Tibial artery (tissue), 4 donors: Measurements from ENCODE around the gene ERC2.

Experiments
- DNase-seq, 2 donors: peaks; one replicate each; pipeline ENCODE4 v3.0.0-alpha.2; 2019
- H3K27ac ChIP-seq, 2 donors: fragments of 200-600 bp; sonication (generic) in 1 of 2; 1 replicate in 1 of 2; 2 replicates in 1 of 2; pipeline ENCODE4 v1.5.1; 2018 to 2019; ENCODE audit warnings: mild to moderate bottlenecking in 1 of 2
- H3K27me3 ChIP-seq, 2 donors: fragments of 200-600 bp; sonication (generic) in 1 of 2; one replicate each; pipeline versions ENCODE4 v1.5.1 to v1.6.0; 2016 to 2019
- H3K36me3 ChIP-seq, 3 donors: fragments of 200-600 bp; sonication (generic) in 2 of 3; one replicate each; pipeline ENCODE4 v1.5.1; 2016 to 2019; ENCODE audit warnings: mild to moderate bottlenecking in 2 of 3
- H3K4me1 ChIP-seq, 4 donors: fragments of 200-600 bp; sonication (generic) in 2 of 4; 1 replicate in 3 of 4; 2 replicates in 1 of 4; pipeline ENCODE4 v1.5.1; 2016 to 2019
- H3K4me3 ChIP-seq, 2 donors: fragments of 200-600 bp; sonication (generic) in 1 of 2; 1 replicate in 1 of 2; 2 replicates in 1 of 2; pipeline ENCODE4 v1.5.1; 2018 to 2019; ENCODE audit warnings: mild to moderate bottlenecking in 2 of 2
- H3K9me3 ChIP-seq, 3 donors: fragments of 200-600 bp; sonication (generic) in 1 of 3; one replicate each; pipeline ENCODE4 v1.5.1; 2016 to 2019
- intact Hi-C: fragments of 100-400 bp; cut with DNase I; formaldehyde crosslinking; loops from one replicate; pipeline ENCODE4 v1.15.0; 2023; ENCODE audit warnings: low total_unique reads
- TF ChIP-seq, protein P1 (sequence below), 2 experiments: fragments of 200-600 bp in 1 of 2; fragments of 450-650 bp in 1 of 2; IDR thresholded peaks; one replicate each; pipeline ENCODE4 v1.5.1; 2017 to 2019; ENCODE audit warnings: antibody characterized with exemption in 2 of 2, mild to moderate bottlenecking in 1 of 2, moderate library complexity in 1 of 2

Gene ERC2

DNA sequence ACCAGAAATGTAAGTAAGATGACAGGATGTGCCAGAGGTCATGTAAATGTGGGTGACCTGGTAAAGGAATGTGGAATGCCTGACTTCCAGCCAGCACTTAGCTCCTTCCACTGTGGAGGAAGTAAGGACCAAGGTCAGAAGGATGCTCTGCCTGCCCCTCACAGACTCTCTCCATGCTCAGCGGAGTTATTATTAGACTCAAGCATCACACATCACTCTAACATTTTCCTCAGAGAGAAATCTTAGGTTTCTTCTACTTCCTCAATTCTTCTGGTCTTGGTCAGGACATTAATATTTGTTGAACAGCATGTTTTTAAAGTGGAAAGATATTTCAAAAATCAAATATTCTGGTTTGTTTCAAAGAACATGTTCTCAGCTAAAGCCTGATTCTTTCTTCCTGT is 749.7 kb downstream of the ERC2 start:
- Histone ChIP-seq H3K4me1 (no peaks in the 10 kb centered on the region), H3K27ac (no peak overlapping the region), H3K36me3 (no peaks in the 10 kb centered on the region), H3K27me3 (peaks cover 0 to 21% of the 10 kb centered on the region in 2 donors), H3K9me3 (no peaks in the 10 kb centered on the region), H3K4me3 (no peak overlapping the region)
- intact Hi-C loops = no loop called here
- TF ChIP-seq, protein P1, sequence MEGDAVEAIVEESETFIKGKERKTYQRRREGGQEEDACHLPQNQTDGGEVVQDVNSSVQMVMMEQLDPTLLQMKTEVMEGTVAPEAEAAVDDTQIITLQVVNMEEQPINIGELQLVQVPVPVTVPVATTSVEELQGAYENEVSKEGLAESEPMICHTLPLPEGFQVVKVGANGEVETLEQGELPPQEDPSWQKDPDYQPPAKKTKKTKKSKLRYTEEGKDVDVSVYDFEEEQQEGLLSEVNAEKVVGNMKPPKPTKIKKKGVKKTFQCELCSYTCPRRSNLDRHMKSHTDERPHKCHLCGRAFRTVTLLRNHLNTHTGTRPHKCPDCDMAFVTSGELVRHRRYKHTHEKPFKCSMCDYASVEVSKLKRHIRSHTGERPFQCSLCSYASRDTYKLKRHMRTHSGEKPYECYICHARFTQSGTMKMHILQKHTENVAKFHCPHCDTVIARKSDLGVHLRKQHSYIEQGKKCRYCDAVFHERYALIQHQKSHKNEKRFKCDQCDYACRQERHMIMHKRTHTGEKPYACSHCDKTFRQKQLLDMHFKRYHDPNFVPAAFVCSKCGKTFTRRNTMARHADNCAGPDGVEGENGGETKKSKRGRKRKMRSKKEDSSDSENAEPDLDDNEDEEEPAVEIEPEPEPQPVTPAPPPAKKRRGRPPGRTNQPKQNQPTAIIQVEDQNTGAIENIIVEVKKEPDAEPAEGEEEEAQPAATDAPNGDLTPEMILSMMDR (IDR thresholded peaks at IDR 0.05) = no peak
- no peak for DNase-seq

DNA sequence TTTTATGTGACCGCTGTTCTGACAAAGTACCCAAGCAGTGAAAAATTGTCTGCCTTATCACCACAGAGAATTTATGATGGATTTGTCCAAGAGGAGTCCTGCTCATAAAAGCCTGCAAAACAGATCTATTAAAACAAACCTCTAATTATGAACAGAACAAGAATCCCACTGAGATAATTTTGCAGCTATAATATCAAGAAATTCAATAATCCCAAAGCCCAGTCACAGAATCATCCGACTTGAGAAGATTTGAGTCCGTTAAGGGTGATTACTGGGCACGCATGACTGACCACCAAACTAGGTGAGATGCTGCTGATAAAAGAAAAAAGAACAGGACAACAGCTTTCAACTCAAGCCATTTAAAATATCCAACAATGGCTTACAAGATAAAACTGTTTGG is 750.2 kb downstream of the ERC2 start:
- Histone ChIP-seq H3K27ac (no peak overlapping the region), H3K9me3 (no peaks in the 10 kb centered on the region), H3K4me3 (no peak overlapping the region), H3K4me1 (no peaks in the 10 kb centered on the region), H3K36me3 (no peaks in the 10 kb centered on the region), H3K27me3 (peaks cover 0 to 21% of the 10 kb centered on the region in 2 donors)
- no peak for DNase-seq
- intact Hi-C loops = no loop called here
- TF ChIP-seq, protein P1 (IDR thresholded peaks at IDR 0.05) = no peak

DNA sequence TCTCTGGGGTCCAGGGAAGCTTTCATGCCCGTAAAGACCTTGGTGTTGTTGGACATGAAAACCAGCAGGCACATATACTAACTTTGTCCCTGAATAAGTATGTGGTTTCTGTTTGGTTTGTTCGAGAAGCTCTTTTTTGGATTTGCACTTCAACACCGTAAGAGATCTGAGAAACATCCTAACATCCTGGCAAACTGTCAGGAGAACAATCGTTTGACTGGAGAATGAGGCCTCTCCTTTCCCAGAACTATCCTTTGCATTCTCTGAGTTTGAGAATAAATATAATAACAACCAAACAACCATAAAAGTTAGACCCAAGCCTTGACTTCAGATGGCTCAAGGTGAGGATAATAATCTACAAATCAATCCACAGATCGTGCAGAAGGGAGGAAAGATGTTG is 750.8 kb downstream of the ERC2 start:
- H3K27me3 ChIP-seq = peaks cover 0 to 19% of the 10 kb centered on the region in 2 donors
- TF ChIP-seq, protein P1 (IDR thresholded peaks at IDR 0.05) = no peak
- intact Hi-C loops = no loop called here
- no peaks in the 10 kb centered on the region for H3K9me3 ChIP-seq
- H3K36me3 ChIP-seq = no peaks in the 10 kb centered on the region
- DNase-seq = no peak
- no peaks in the 10 kb centered on the region for H3K4me1 ChIP-seq
- H3K27ac ChIP-seq = no peak overlapping the region
- no peak overlapping the region for H3K4me3 ChIP-seq

DNA sequence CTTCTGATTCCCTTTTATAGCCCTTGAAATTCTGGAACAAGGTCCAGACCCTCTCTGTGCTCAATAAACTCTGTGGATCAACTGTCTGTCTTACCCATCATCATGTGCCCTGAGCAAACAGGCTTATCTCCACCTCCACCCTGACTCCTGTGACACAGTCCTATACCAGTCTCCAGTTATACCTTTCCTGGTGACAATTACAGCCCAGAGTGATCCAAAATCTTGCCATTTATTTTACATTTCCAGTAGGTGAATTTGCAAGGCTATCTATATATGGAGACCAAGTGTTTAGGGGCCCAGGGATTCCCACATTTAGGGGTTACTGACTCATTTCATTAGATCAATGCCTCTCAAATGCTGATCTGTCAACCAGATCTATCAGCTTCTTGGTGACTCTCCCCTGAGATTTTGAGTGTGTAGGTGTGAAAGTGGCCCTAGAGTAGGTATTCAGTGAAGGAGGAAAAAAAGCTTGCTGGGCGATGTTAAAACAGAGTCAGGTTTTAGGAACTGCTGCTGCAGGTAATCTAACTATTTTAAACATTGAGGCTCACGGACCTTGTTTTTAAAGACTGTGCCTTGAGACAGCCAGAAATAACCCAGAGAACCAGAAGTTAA is 751.5 kb downstream of the ERC2 start:
- DNase-seq = no peak
- no peaks in the 10 kb centered on the region for H3K4me1 ChIP-seq
- no peaks in the 10 kb centered on the region for H3K9me3 ChIP-seq
- H3K4me3 ChIP-seq = no peak overlapping the region
- H3K36me3 ChIP-seq = no peaks in the 10 kb centered on the region
- H3K27ac ChIP-seq = no peak overlapping the region
- H3K27me3 ChIP-seq = peaks cover 0 to 12% of the 10 kb centered on the region in 2 donors
- intact Hi-C loops = no loop called here
- TF ChIP-seq, protein P1 (IDR thresholded peaks at IDR 0.05) = no peak

DNA sequence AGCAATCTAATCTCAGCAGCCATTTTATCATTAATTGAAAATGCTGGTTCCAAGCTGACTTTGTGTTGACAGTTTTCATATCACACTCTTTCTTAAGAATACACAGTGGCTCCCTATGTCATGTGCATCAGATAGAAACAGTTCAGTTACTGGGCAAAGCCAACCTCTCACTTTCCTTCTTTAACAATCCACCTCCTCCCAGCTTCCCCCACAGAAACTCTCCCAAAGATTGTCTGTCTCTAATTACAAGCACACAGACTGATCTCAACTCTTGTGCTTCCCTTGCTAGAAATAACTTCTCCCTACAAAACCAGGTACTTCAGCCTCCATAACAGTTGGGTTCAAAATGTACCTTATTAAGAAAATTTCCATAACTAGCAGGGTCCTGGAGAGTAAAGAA is 752.2 kb downstream of the ERC2 start:
- Histone ChIP-seq H3K27ac (no peak overlapping the region), H3K4me1 (no peaks in the 10 kb centered on the region), H3K27me3 (peaks cover 0 to 9% of the 10 kb centered on the region in 2 donors), H3K36me3 (no peaks in the 10 kb centered on the region), H3K9me3 (no peaks in the 10 kb centered on the region), H3K4me3 (no peak overlapping the region)
- DNase-seq = no peak
- TF ChIP-seq, protein P1 (IDR thresholded peaks at IDR 0.05) = no peak
- intact Hi-C loops = no loop called here

DNA sequence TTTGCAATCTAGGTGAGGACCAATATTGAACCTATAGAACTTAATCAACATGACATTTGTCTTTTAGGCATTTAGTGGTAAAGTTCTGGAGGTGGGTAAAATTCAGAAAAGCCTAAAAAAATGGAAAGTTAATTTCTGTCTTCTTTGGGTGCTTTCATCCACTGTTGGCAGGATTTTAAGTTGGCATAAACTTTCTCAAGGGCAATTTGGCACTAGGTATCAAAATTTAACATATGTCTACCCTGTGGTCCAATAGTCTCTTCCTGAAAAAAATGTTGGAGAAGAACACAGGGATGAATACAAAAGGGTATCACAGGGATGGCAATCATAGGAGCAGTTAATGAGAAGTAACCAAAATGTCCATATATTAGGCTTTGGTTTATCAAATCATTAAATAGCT is 754.2 kb downstream of the ERC2 start:
- Histone ChIP-seq H3K4me3 (no peak overlapping the region), H3K27ac (no peak overlapping the region), H3K27me3 (no peaks in the 10 kb centered on the region), H3K4me1 (no peaks in the 10 kb centered on the region), H3K36me3 (no peaks in the 10 kb centered on the region), H3K9me3 (no peaks in the 10 kb centered on the region)
- no peak for DNase-seq
- intact Hi-C loops = no loop called here
- TF ChIP-seq, protein P1 (IDR thresholded peaks at IDR 0.05) = no peak
